Measurements from ENCODE around the gene SYNJ1.

- TF ChIP-seq CTCF (IDR thresholded peaks at IDR 0.05) = no peak
- TF ChIP-seq POLR2A (IDR thresholded peaks at IDR 0.05) = no peak
Measured at GRCh38 chr21:32682696-32683474, 44.9 kb downstream of the SYNJ1 start.
